NOMO-1 treated with DMSO at 0.1 percent for 48 hours (cell line): Measurements from ENCODE around the gene IL17RC.
"Not testable (repeated sequence)": the region's sequence is repeated elsewhere in the genome, so short reads cannot be mapped to it uniquely, and the experiment has no call there.

Experiments
- DNase-seq: peaks from one replicate; lab custom pipeline; 2025; ENCODE audit not compliant: unreplicated experiment; lab: John Stamatoyannopoulos, UW

The IL17RC gene

GRCh38 chr3:9914559-9915253, 2.2 kb upstream of the IL17RC start:
- DNase-seq = no peak

GRCh38 chr3:9915254-9916141, 1.4 kb upstream of the IL17RC start:
- DNase-seq = peak; percentile 39

GRCh38 chr3:9916346-9916733, 558 bp upstream of the IL17RC start:
- no peak for DNase-seq

GRCh38 chr3:9917820-9918219, 922 bp downstream of the IL17RC start:
- no peak for DNase-seq

GRCh38 chr3:9918261-9919038, 1.6 kb downstream of the IL17RC start:
- DNase-seq = no peak

GRCh38 chr3:9928158-9928557, 11.3 kb downstream of the IL17RC start:
- DNase-seq = no peak

GRCh38 chr3:9930804-9931418, 14.0 kb downstream of the IL17RC start:
- DNase-seq = no peak

- no peak for DNase-seq
Observed at GRCh38 chr3:9932535-9932842, 15.6 kb downstream of the IL17RC start.

- DNase-seq = peak; percentile 72
Observed at GRCh38 chr3:9932843-9933560, 16.1 kb downstream of the IL17RC start.

- peak; percentile 95 for DNase-seq
Observed at GRCh38 chr3:9933561-9934234, 16.8 kb downstream of the IL17RC start, which contains the start of gene CRELD1. Gene CRELD1 (plus strand): TSS chr3:9933834. CDS start chr3:9934439, 605 bp downstream.

GRCh38 chr3:9934235-9934621, 17.3 kb downstream of the IL17RC start:
- no peak for DNase-seq

GRCh38 chr3:9934993-9935392, 18.1 kb downstream of the IL17RC start:
- DNase-seq = no peak

- DNase-seq = no peak
Observed at GRCh38 chr3:9935966-9936510, 19.1 kb downstream of the IL17RC start.

GRCh38 chr3:9937486-9938238, 20.8 kb downstream of the IL17RC start:
- no peak for DNase-seq

- DNase-seq = no peak
Observed at GRCh38 chr3:9938966-9939365, 22.1 kb downstream of the IL17RC start.

- DNase-seq = not testable (repeated sequence)
Observed at GRCh38 chr3:9939906-9940305, 23.0 kb downstream of the IL17RC start.

GRCh38 chr3:9940746-9941145, 23.8 kb downstream of the IL17RC start:
- DNase-seq = no peak

GRCh38 chr3:9942164-9942563, 25.3 kb downstream of the IL17RC start:
- no peak for DNase-seq
